ENCODE data around the gene WDR46.
"Not testable (repeated sequence)": the region's sequence is repeated elsewhere in the genome, so short reads cannot be mapped to it uniquely, and the experiment has no call there.

WDR46 gene

GRCh38 chr6:33277663-33278391 lies 11.2 kb downstream of the WDR46 start:
- no peak for TF ChIP-seq CTCF (IDR thresholded peaks at IDR 0.05; ENCODE audit: low read length, missing control alignments)
- DNase-seq (ENCODE audit: low read depth): no peak
- H3K4me3 ChIP-seq (replicated peaks; ENCODE audit: low read depth, low read length): peak overlapping the region; percentile 56

GRCh38 chr6:33276864-33277662 lies 12.0 kb downstream of the WDR46 start, which contains the start of gene B3GALT4:
Gene B3GALT4, plus strand, starts transcription at chr6:33277123. Its CDS starts 297 bp downstream, at chr6:33277420.
- peak; percentile 60 for DNase-seq (ENCODE audit: low read depth)
- TF ChIP-seq CTCF (IDR thresholded peaks at IDR 0.05; ENCODE audit: low read length, missing control alignments): peak; percentile 16

GRCh38 chr6:33276581-33276863 lies 12.5 kb downstream of the WDR46 start:
- TF ChIP-seq CTCF (IDR thresholded peaks at IDR 0.05; ENCODE audit: low read length, missing control alignments): no peak
- DNase-seq (ENCODE audit: low read depth): no peak
- peak overlapping the region; percentile 56 for H3K4me3 ChIP-seq (replicated peaks; ENCODE audit: low read depth, low read length)

More at GRCh38 chr6:33276864-33277662, 12.0 kb downstream of the WDR46 start, which contains the start of gene B3GALT4:
- H3K4me3 ChIP-seq (replicated peaks; ENCODE audit: low read depth, low read length): peak within 1 kb of the TSS; percentile 56

GRCh38 chr6:33275795-33276580 lies 13.1 kb downstream of the WDR46 start:
- peak overlapping the region; percentile 56 for H3K4me3 ChIP-seq (replicated peaks; ENCODE audit: low read depth, low read length)

GRCh38 chr6:33273924-33274902 lies 14.8 kb downstream of the WDR46 start:
- peak overlapping the region; percentile 100 for H3K4me3 ChIP-seq (replicated peaks; ENCODE audit: low read depth, low read length)
- no peak for DNase-seq (ENCODE audit: low read depth)
- no peak for TF ChIP-seq CTCF (IDR thresholded peaks at IDR 0.05; ENCODE audit: low read length, missing control alignments)

More at GRCh38 chr6:33275795-33276580, 13.1 kb downstream of the WDR46 start:
- DNase-seq (ENCODE audit: low read depth): not testable (repeated sequence)

GRCh38 chr6:33273129-33273923 lies 15.7 kb downstream of the WDR46 start:
- DNase-seq (ENCODE audit: low read depth): no peak
- no peak for TF ChIP-seq CTCF (IDR thresholded peaks at IDR 0.05; ENCODE audit: low read length, missing control alignments)
- H3K4me3 ChIP-seq (replicated peaks; ENCODE audit: low read depth, low read length): peak overlapping the region; percentile 100

All from fibroblast of pulmonary artery (primary cell).